ENCODE data around the gene VPS4B.

DNA sequence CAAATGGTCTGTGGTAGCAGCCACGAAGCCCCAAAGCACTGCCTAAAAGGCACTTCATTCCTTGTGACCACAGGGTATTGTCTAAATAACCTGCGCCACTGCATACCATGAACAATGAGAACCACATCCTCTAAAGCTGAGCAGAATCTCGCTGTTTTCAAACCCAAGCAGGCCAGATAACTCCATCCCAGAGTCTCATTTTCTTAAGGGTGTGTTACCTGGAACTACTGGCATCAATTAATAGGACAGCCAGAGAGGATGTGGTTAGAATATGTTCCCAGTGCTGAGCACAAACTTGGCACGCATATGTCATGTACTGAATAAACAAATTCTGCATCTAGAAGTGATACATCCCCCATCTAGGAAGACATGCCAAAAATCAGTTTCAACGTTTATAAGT, 13.0 kb downstream of the VPS4B start:
- TF ChIP-seq, protein P1, sequence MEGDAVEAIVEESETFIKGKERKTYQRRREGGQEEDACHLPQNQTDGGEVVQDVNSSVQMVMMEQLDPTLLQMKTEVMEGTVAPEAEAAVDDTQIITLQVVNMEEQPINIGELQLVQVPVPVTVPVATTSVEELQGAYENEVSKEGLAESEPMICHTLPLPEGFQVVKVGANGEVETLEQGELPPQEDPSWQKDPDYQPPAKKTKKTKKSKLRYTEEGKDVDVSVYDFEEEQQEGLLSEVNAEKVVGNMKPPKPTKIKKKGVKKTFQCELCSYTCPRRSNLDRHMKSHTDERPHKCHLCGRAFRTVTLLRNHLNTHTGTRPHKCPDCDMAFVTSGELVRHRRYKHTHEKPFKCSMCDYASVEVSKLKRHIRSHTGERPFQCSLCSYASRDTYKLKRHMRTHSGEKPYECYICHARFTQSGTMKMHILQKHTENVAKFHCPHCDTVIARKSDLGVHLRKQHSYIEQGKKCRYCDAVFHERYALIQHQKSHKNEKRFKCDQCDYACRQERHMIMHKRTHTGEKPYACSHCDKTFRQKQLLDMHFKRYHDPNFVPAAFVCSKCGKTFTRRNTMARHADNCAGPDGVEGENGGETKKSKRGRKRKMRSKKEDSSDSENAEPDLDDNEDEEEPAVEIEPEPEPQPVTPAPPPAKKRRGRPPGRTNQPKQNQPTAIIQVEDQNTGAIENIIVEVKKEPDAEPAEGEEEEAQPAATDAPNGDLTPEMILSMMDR (IDR thresholded peaks at IDR 0.05; ENCODE audit: control extremely low read depth in 1 of 3, insufficient read depth in 1 of 3, low read depth in 1 of 3, low read length in 3 of 3): no peak
- TF ChIP-seq EGR1 (IDR thresholded peaks at IDR 0.05; ENCODE audit: borderline replicate concordance, low read depth, low read length) (no peak), BCL11A (IDR thresholded peaks at IDR 0.05; ENCODE audit: low read depth in 2 of 2, low read length in 2 of 2) (no peak), RAD21 (IDR thresholded peaks at IDR 0.05 in 1 of 2, conservative IDR thresholded peaks at IDR 0.05 in 1 of 2; ENCODE audit: low read depth in 2 of 2, low read length in 2 of 2) (no peak)

Measured in H1 (cell line).